ENCODE data around the gene CLEC4A.
A peak's percentile ranks its signal among the peaks of the same experiment; 100 is the strongest.
"Not testable (repeated sequence)": the region's sequence is repeated elsewhere in the genome, so short reads cannot be mapped to it uniquely, and the experiment has no call there.

The CLEC4A gene

GRCh38 chr12:8123124-8123912 is at the start of gene CLEC4A:
Gene CLEC4A, plus strand, starts transcription at chr12:8123617. Its CDS starts 262 bp downstream, at chr12:8123879.
- DNase-seq (ENCODE audit: low read depth): no peak

- no peak for DNase-seq (ENCODE audit: low read depth)
These were observed 47.5 kb upstream of the CLEC4A start for GRCh38 chr12:8075935-8076334.

GRCh38 chr12:8076366-8076765 is 47.1 kb upstream of the CLEC4A start:
- DNase-seq (ENCODE audit: low read depth): no peak

- no peak for DNase-seq (ENCODE audit: low read depth)
These were observed 46.2 kb upstream of the CLEC4A start for GRCh38 chr12:8077207-8077606.

DNA sequence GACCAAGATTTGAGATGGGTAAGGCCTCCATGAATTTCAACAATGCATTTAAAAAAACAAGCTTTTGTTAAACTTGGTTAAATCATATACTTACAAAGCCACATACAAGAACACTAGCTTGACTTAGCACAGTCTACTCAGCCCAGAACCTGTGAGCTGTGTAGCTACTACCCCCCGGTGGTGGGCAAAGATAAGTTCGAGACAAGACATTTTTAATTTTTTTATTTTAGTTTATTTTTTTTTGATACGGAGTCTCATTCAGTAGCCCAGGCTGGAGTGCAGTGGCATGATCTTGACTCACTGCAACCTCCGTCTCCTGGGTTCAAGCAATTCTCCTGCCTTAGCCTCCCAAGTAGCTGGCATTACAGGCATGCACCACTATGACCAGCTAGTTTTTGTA is 45.0 kb upstream of the CLEC4A start:
- DNase-seq (ENCODE audit: low read depth): peak; percentile 33

DNA sequence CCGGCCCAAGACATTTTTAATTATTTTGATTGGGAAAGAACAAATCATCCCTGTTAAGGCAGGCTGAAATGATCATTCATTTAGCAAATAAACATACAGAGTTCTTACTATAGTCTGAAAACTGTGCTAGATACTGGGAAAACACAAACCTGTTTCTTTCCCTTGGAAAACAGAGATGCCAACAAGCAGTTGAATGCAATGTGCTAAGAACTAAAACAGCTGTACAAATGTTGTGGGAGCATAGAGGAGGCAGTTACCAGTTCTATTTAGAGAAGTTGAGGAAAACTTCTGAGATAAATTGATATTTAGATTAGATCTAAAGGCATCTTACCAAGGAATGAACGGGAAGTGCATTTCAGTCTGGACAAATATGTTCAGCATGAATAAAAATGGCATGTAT is 44.5 kb upstream of the CLEC4A start:
- DNase-seq (ENCODE audit: low read depth): no peak

- no peak for DNase-seq (ENCODE audit: low read depth)
These were observed 43.3 kb upstream of the CLEC4A start for GRCh38 chr12:8080120-8080519.

GRCh38 chr12:8081251-8081920 is 42.0 kb upstream of the CLEC4A start:
- peak; percentile 19 for DNase-seq (ENCODE audit: low read depth)

- DNase-seq (ENCODE audit: low read depth): no peak
These were observed 40.7 kb upstream of the CLEC4A start for GRCh38 chr12:8082808-8083100.

DNA sequence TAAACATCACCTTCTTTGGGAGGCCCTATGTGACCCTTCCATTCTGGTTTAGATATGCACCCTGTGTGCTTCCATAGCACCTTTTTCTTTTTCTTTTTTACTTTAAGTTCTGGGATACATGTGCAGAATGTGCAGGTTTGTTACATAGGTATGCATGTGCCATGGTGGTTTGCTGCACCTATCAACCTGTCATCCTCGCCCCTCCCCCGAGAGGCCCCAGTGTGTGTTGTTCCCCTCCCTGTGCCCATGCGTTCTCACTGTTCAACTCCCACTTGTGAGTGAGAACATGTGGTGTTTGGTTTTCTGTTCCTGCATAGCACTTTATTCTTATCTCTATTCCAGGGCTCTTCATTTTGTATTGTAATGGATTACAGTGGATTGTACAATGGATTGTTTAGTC is 39.1 kb upstream of the CLEC4A start:
- not testable (repeated sequence) for DNase-seq (ENCODE audit: low read depth)

- no peak for DNase-seq (ENCODE audit: low read depth)
These were observed 35.8 kb upstream of the CLEC4A start for GRCh38 chr12:8087666-8088065.

DNA sequence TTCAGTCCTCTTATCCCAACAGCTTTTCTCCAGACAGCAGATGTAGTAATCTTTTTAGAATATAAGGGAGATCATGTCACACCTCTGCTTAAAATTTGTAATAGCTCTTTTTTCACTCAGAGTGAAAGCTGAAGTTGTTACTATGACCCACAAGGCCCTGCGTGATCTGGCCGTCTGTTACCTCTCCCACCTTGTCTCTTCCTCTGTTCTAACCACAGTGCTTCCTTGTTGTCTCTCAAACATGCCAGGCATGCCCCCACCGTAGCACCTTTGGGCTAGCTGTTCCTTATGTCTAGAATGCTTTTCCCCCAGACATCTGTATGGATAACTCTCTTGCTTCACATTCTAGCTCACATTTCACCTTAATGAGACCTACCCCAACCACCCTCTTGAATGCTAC is 34.8 kb upstream of the CLEC4A start:
- DNase-seq (ENCODE audit: low read depth): peak; percentile 8

GRCh38 chr12:8089277-8089676 is 34.1 kb upstream of the CLEC4A start:
- not testable (repeated sequence) for DNase-seq (ENCODE audit: low read depth)

DNA sequence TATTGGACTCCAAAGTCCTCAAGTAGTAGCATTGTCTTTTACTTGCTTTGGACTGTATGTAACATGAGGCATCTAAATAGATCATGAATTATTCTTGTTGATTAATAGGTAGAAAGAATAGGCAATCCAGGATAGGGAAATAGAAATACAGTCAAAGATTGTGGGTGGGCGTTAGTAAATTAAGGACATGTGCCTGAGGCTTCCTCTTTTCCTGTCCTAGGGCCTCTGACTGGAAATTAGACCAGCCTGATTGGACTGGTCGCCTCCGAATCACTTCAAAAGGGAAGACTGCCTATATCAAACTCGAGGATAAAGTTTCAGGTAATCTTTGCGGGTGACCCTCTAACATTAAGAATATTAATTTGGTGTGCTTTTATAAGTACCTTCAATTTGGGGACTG is 33.7 kb upstream of the CLEC4A start:
- DNase-seq (ENCODE audit: low read depth): no peak

DNA sequence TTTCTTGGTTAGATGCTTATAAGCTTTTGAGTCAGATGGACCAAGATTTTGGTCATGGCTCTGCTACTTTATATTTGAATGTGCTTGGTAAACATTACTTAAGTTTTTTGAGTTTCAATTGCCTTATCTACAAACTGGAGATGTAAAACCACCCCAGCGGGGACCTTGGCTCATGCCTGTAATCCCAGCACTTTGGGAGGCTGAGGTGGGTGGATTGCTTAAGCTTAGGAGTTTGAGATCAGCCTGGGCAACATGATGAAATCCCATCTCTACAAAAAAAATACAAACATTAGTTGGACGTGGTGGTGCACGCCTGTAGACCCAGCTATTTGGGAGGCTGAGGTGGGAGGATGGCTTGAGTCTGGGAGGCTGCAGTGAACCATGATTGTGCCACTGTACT is 30.1 kb upstream of the CLEC4A start:
- no peak for DNase-seq (ENCODE audit: low read depth)

DNA sequence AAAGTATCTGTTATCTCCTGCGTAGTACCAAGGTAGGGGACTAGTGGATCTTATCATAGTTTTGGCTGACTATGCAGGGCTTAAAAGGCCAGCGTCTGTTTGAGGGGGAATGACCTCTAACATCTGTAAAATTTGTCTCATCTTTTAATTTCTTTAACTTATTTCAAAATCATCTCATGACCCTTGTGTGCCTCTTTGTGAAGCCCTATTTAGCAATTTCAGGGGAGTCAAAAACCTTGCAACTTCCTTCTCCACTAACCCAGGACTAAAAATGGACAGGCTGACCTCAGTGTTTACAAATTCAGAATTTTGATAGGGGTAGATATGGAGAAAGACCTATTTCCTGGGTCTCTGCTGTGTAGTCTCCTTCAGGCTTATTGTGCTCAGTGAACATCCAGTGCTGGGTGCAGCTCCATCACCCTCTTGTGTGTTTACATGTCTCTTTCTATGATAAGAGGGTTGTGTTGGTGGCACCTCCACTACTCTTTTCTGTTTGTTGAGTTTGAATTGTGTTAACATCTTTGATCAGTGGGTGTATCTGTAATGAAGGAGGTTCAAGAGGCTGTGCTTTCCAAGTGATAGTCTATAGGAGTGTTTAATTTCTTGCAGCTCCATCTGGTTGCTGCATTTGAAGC is 27.0 kb upstream of the CLEC4A start:
- DNase-seq (ENCODE audit: low read depth): no peak

DNA sequence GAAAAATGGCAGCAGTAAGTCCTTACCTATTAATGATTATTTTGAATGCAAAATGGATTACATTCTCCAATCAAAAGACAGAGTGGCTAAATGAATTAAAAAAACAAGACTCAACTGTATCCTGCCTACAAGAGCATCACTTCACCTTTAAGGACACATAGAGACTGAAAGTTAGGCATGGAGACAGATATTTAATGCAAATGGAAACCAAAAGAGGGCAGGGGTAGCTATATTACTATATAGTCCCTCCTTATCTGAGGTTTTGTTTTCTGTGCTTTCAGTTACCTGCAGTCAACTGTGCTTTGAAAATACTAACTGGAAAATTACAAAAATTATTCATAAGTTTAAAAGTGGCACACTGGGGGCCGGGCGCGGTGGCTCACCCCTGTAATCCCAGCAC is 24.2 kb upstream of the CLEC4A start:
- no peak for DNase-seq (ENCODE audit: low read depth)

- peak; percentile 73 for DNase-seq (ENCODE audit: low read depth)
These were observed 14.5 kb upstream of the CLEC4A start for GRCh38 chr12:8108808-8109398.

DNA sequence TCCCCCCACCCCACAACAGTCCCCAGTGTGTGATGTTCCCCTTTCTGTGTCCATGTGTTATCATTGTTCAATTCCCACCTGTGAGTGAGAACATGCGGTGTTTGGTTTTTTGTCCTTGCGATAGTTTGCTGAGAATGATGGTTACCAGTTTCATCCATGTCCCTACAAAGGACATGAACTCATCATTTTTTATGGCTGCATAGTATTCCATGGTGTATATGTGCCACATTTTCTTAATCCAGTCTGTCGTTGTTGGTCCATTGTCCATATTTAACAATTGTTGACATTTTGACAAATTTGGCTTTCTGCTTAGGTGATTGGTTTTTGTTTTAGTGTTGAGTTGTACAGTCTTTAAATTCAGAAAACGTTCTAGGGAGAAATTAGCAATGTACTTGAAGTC is 10.3 kb upstream of the CLEC4A start:
- DNase-seq (ENCODE audit: low read depth): not testable (repeated sequence)

DNA sequence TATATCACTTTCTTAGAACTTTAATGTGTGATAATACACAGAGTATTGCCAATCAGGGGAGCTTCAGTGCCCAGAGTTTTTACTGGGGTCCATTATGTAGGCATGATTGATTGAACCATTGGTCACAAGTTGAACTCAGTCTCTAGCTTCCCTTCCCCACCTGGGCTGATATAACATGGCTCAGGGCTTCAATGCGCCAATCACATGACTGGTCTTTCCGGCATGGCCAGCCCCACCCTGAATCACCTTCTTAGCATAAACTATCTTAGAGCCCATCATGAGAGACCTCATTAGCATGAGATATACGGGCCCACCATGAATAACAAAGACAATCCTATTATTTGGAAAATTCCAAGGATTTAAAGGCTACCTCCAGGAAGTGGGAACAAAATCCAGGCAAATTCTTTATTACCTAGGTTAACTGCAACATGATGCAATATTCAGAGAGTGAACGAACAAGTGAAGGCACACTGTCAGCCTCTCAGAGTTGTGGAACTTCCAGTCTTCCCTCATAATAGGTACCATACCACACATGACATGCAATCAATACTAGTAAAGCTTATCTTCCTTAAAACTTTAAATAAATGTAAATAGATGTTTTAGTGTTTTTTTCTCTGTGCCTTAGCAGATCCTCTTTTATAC is 3.2 kb upstream of the CLEC4A start:
- no peak for DNase-seq (ENCODE audit: low read depth)

- DNase-seq (ENCODE audit: low read depth): no peak
These were observed 3.7 kb downstream of the CLEC4A start for GRCh38 chr12:8127138-8127537.

DNA sequence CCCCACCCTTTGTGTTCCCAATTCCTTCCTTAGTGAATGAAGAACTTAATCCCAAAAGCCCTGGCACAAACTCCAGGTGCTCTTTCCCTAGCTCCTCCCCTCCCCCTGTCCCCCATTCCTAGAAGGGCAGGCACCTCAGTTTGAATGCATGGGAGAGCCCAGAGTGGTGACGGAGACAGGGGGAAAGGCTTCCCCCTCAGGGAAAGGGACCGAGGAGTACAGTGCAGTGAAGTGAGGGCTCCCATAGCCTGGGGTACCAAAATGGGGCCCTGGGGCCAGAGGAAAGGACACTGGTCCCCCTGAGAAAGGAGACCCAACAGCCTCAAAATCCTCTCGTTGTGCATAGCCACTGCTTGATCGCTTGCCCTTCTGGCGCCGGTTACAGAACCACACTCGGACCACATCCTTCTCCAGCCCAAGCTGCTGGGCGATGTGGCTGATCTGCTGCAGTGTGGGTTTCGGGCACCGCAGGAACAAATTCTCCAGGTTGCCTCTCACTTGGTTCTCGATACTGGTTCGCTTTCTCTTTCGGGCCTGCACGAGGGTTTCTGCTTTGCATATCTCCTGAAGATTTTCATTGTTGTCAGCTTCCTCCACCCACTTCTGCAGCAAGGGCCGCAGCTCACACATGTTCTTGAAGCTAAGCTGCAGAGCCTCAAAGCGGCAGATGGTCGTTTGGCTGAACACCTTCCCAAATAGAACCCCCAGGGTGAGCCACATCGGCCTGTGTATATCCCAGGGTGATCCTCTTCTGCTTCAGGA is 10.4 kb downstream of the CLEC4A start:
- not testable (repeated sequence) for DNase-seq (ENCODE audit: low read depth)
